CD14-positive monocyte (primary cell): ENCODE measurements around the gene EP400. TPM values are rescaled to one million over a fixed set of nuclear protein-coding genes. Genes with fewer than 3 reads are reported as not detected.

ENCODE experiments used
- DNase-seq, 3 donors: peaks; one replicate each; pipeline ENCODE4 v3.0.0-alpha.2; 2011 to 2022
- H2AFZ ChIP-seq: 2 replicates; pipeline ENCODE4 v1.6.0; 2012; ENCODE audit warnings: mild to moderate bottlenecking, low read depth, low read length, inconsistent platforms; ENCODE audit not compliant: insufficient read depth, poor library complexity, severe bottlenecking
- H3K27ac ChIP-seq, 2 donors: 1 replicate in 1 of 2; 2 replicates in 1 of 2; pipeline ENCODE4 v1.5.1; 2012 to 2013; ENCODE audit warnings: low read length in 2 of 2, control low read depth in 1 of 2, inconsistent platforms in 1 of 2, low read depth in 1 of 2, mild to moderate bottlenecking in 1 of 2
- H3K27me3 ChIP-seq, 2 donors: one replicate each; pipeline versions ENCODE4 v1.6.0 to v1.6.1; 2011 to 2013; ENCODE audit warnings: low read length in 2 of 2; ENCODE audit not compliant: control insufficient read depth in 2 of 2, insufficient read depth in 2 of 2
- H3K36me3 ChIP-seq, 2 donors: replicated peaks in 1 of 2; 1 replicate in 1 of 2; 2 replicates in 1 of 2; pipeline versions ENCODE4 v1.5.1 to v1.6.1; 2012 to 2013; ENCODE audit warnings: low read length in 2 of 2, control low read depth in 1 of 2, inconsistent platforms in 1 of 2, mild to moderate bottlenecking in 1 of 2; ENCODE audit not compliant: insufficient read depth in 2 of 2, control insufficient read depth in 1 of 2
- H3K4me1 ChIP-seq, 2 donors: 1 replicate in 1 of 2; 2 replicates in 1 of 2; pipeline versions ENCODE4 v1.5.1 to v1.6.1; 2012 to 2013; ENCODE audit warnings: low read length in 2 of 2, control low read depth in 1 of 2, inconsistent platforms in 1 of 2, mild to moderate bottlenecking in 1 of 2, moderate library complexity in 1 of 2; ENCODE audit not compliant: insufficient read depth in 2 of 2, control insufficient read depth in 1 of 2
- H3K4me2 ChIP-seq: replicated peaks from 2 replicates; pipeline ENCODE3; 2012; ENCODE audit warnings: low read length, moderate library complexity, mild to moderate bottlenecking; ENCODE audit not compliant: poor library complexity, severe bottlenecking; ENCODE audit errors: extremely low read depth
- H3K4me3 ChIP-seq, 3 experiments: fragments of 200-600 bp in 1 of 3; sonication (generic) in 1 of 3; replicated peaks in 1 of 3; 1 replicate in 2 of 3; 2 replicates in 1 of 3; pipeline ENCODE4 v1.5.1; 2011 to 2013; ENCODE audit warnings: low read length in 3 of 3, mild to moderate bottlenecking in 3 of 3, control low read depth in 2 of 3, low read depth in 2 of 3, inconsistent platforms in 1 of 3, moderate library complexity in 1 of 3
- H3K79me2 ChIP-seq: 2 replicates; pipeline ENCODE4 v1.6.0; 2012; ENCODE audit warnings: mild to moderate bottlenecking, control low read depth, inconsistent platforms, low read length, moderate library complexity; ENCODE audit not compliant: insufficient read depth
- H3K9ac ChIP-seq: 2 replicates; pipeline ENCODE4 v1.6.0; 2017; ENCODE audit warnings: low read length, mild to moderate bottlenecking; ENCODE audit not compliant: insufficient read depth, poor library complexity, severe bottlenecking
- H3K9me3 ChIP-seq, 2 donors: replicated peaks in 1 of 2; 1 replicate in 1 of 2; 2 replicates in 1 of 2; pipeline versions ENCODE4 v1.5.1 to v1.6.1; 2012 to 2013; ENCODE audit warnings: low read length in 2 of 2, control low read depth in 1 of 2; ENCODE audit not compliant: control insufficient read depth in 1 of 2, insufficient read depth in 1 of 2
- H4K20me1 ChIP-seq: 2 replicates; pipeline ENCODE4 v1.6.0; 2012; ENCODE audit warnings: mild to moderate bottlenecking, low read length, control low read depth, moderate library complexity; ENCODE audit not compliant: insufficient read depth
- H3K27ac Mint-ChIP-seq, 7 donors: one replicate each; pipeline ENCODE4 v1.8.0; 2020; ENCODE audit warnings: mild to moderate bottlenecking in 7 of 7, mixed read lengths in 7 of 7, moderate library complexity in 6 of 7, inconsistent platforms in 2 of 7
- H3K27me3 Mint-ChIP-seq, 3 donors: one replicate each; pipeline ENCODE4 v1.8.0; 2021 to 2022; ENCODE audit warnings: low read depth in 3 of 3, mild to moderate bottlenecking in 3 of 3, mixed read lengths in 3 of 3, moderate library complexity in 3 of 3, inconsistent platforms in 1 of 3
- H3K36me3 Mint-ChIP-seq, 2 donors: one replicate each; pipeline ENCODE4 v1.8.0; 2020; ENCODE audit warnings: mixed read lengths in 2 of 2, inconsistent platforms in 1 of 2, mild to moderate bottlenecking in 1 of 2
- H3K4me1 Mint-ChIP-seq: one replicate; pipeline ENCODE4 v1.8.0; 2020; ENCODE audit warnings: mild to moderate bottlenecking, mixed read lengths
- H3K4me3 Mint-ChIP-seq, 2 donors: one replicate each; pipeline ENCODE4 v1.8.0; 2020; ENCODE audit warnings: mild to moderate bottlenecking in 2 of 2, mixed read lengths in 2 of 2, moderate library complexity in 1 of 2
- H3K9me3 Mint-ChIP-seq, 7 donors: one replicate each; pipeline ENCODE4 v1.8.0; 2020 to 2022; ENCODE audit warnings: mixed read lengths in 7 of 7, mild to moderate bottlenecking in 6 of 7, moderate library complexity in 6 of 7, inconsistent platforms in 2 of 7
- WGBS: methylation state at CpG from one replicate; pipeline ENCODE4 v1.1.5; 2013; ENCODE audit warnings: missing lambda C conversion rate; ENCODE audit not compliant: insufficient coverage; 5-methylcytosine and 5-hydroxymethylcytosine counted together
- intact Hi-C, 2 donors: fragments of 100-400 bp; cut with micrococcal nuclease; formaldehyde crosslinking; loops; one replicate each; pipeline versions ENCODE4 v1.15.0 to v1.15.1; 2023
- polyA plus RNA-seq, 3 donors: library from polyadenylated mRNA; depleted of rRNA in 1 of 3; unstranded in 2 of 3; stranded (reverse) in 1 of 3; fragments of 300-500 nt in 2 of 3; fragments of >200 nt in 1 of 3; fragmentation: Illumina TruSeq in 2 of 3; gene quantifications; 1 replicate in 2 of 3; 2 replicates in 1 of 3; pipeline ENCODE4 v1.2.3, GENCODE V29; 2012 to 2021
- TF ChIP-seq, protein P1 (sequence below): fragments of 200-600 bp; IDR thresholded peaks from one replicate; pipeline ENCODE4 v1.8.0; 2022; ENCODE audit warnings: antibody characterized with exemption, mild to moderate bottlenecking

EP400 gene
- polyA plus RNA-seq, 3 donors, result 0.65 to 12.1 (median 0.81) TPM

DNA sequence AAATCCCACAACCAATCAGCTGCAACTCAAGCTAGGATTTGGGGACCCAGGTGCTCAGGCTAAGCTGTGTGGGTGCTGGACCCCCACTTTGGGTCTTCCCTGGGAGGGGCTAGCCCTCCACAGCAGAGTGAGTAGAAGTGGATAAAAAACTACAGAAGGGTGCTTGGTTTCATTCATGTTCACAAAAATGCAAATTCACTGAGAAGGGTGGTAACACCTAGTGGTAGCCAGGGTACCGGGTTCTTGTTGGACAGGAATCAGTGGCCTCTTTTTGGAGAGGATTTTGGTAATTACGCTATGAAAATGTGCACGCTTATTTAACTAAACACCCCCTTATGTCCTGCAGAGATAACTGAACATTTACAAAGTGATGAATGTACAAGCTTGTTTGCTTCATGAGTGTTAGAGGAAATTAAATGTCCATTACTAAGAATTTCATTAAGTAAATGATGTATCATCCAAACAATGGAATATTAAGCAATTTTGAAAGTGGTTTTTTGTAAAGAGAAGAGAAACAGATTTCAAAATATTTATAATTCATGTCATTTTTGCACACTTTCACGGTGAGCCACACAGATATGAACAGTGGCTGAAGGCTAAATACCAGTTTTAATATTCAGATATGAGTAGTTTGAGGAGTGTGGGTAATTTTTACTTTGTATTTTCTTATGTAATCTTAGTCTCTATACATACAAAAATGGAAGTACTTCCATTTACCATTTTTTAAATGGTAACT, 116.0 kb downstream of the EP400 start:
- WGBS, result 83% methylated on average over 1 of the region's 4 CpGs
- Histone ChIP-seq H3K9me3 (no peaks in the 10 kb centered on the region), H3K27ac (no peak overlapping the region), H3K4me2 (peak overlapping the region; percentile 31), H3K9ac (no peak overlapping the region), H4K20me1 (peaks cover 8% of the 10 kb centered on the region), H3K4me1 (peaks cover 15 to 17% of the 10 kb centered on the region in 2 donors), H3K79me2 (no peaks in the 10 kb centered on the region), H3K4me3 (no peak overlapping the region), H2AFZ (no peak overlapping the region), H3K36me3 (peaks cover 72 to 95% of the 10 kb centered on the region in 2 donors), H3K27me3 (no peaks in the 10 kb centered on the region)
- TF ChIP-seq, protein P1, sequence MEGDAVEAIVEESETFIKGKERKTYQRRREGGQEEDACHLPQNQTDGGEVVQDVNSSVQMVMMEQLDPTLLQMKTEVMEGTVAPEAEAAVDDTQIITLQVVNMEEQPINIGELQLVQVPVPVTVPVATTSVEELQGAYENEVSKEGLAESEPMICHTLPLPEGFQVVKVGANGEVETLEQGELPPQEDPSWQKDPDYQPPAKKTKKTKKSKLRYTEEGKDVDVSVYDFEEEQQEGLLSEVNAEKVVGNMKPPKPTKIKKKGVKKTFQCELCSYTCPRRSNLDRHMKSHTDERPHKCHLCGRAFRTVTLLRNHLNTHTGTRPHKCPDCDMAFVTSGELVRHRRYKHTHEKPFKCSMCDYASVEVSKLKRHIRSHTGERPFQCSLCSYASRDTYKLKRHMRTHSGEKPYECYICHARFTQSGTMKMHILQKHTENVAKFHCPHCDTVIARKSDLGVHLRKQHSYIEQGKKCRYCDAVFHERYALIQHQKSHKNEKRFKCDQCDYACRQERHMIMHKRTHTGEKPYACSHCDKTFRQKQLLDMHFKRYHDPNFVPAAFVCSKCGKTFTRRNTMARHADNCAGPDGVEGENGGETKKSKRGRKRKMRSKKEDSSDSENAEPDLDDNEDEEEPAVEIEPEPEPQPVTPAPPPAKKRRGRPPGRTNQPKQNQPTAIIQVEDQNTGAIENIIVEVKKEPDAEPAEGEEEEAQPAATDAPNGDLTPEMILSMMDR, result no peak
- DNase-seq, result no peak
- peaks cover 0 to 1% (median 0%) of the 10 kb centered on the region in 3 donors for H3K27me3 Mint-ChIP-seq
- H3K27ac Mint-ChIP-seq, result peak overlapping the region in 4 of 7 donors; percentile 6 to 70 (median 37)
- H3K36me3 Mint-ChIP-seq, result peaks cover 80 to 88% of the 10 kb centered on the region in 2 donors
- H3K4me1 Mint-ChIP-seq, result peaks cover 21% of the 10 kb centered on the region
- intact Hi-C loops, result no loop called here
- H3K4me3 Mint-ChIP-seq, result peak overlapping the region in 1 of 2 donors; percentile 43
- peaks cover 0 to 2% (median 0%) of the 10 kb centered on the region in 7 donors for H3K9me3 Mint-ChIP-seq

DNA sequence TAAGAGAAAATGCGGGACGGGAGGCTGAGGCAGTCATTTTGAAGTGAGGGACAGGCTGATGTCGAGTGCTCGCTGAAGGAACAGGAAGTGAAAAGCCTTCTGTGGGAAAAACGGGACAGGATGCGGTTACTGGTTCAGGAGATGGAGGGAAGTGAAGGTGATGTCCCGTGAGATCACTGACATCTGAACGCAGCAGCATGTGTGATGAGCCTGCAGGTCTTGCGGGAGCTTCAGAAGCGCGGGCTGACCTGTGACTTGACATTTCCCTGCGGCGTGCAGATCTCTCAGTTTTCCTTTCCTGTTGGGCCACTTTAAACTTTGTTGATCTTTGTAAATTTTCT, 116.6 kb downstream of the EP400 start:
- Histone ChIP-seq H3K79me2 (no peaks in the 10 kb centered on the region), H3K9ac (no peak overlapping the region), H3K4me1 (peaks cover 15 to 17% of the 10 kb centered on the region in 2 donors), H3K36me3 (peaks cover 73 to 95% of the 10 kb centered on the region in 2 donors), H3K4me2 (peak overlapping the region; percentile 31), H3K4me3 (no peak overlapping the region), H3K9me3 (no peaks in the 10 kb centered on the region), H3K27me3 (no peaks in the 10 kb centered on the region), H3K27ac (no peak overlapping the region), H4K20me1 (peaks cover 8% of the 10 kb centered on the region), H2AFZ (no peak overlapping the region)
- Mint-ChIP-seq H3K9me3 (peaks cover 0 to 2% (median 0%) of the 10 kb centered on the region in 7 donors), H3K4me3 (peak overlapping the region; percentile 1 to 43), H3K36me3 (peaks cover 80 to 88% of the 10 kb centered on the region in 2 donors), H3K27me3 (no peaks in the 10 kb centered on the region), H3K27ac (peak overlapping the region in 6 of 7 donors; percentile 1 to 70 (median 50)), H3K4me1 (peaks cover 26% of the 10 kb centered on the region)
- WGBS, result 3% methylated on average over 11 of the region's 13 CpGs
- intact Hi-C loops, result no loop called here
- DNase-seq, result peak in 2 of 3 donors; percentile 22 to 53
- TF ChIP-seq, protein P1, result no peak
